Measurements from ENCODE around the gene SBF2. TPM values are rescaled to one million over a fixed set of nuclear protein-coding genes. Genes with fewer than 3 reads are reported as not detected.

SBF2 gene
- total RNA-seq, 4 donors from 2014 or later, result 19.3 to 28.1 (median 25.8) TPM

- Histone ChIP-seq H3K27ac (peak overlapping the region in 1 of 4 donors; percentile 66), H3K27me3 (no peaks in the 10 kb centered on the region), H3K9me3 (no peaks in the 10 kb centered on the region), H3K4me1 (peaks cover 16 to 30% of the 10 kb centered on the region in 2 donors), H3K36me3 (no peaks in the 10 kb centered on the region), H3K4me3 (no peak overlapping the region)
- no peak for ATAC-seq
- TF ChIP-seq POLR2A (IDR thresholded peaks at IDR 0.05) (no peak), CTCF (IDR thresholded peaks at IDR 0.05 in 4 of 5, conservative IDR thresholded peaks at IDR 0.05 in 1 of 5) (no peak)
- in situ Hi-C loops (cut with MboI; ENCODE audit: low sequenced_read_pairs in 4 of 4) (loop anchor here (5.0 to 25.0 kb wide), 10 partner anchors 45 to 558 kb away; no protein-coding TSS in a partner anchor), intact Hi-C loops (cut with DNase I; ENCODE audit: low total_unique reads) (loop anchor here (5.0 kb wide), 2 partner anchors 113 to 328 kb away; no protein-coding TSS in a partner anchor)
- no peak for DNase-seq
Measured at GRCh38 chr11:10319702-10320558, 25.9 kb upstream of the SBF2 start.

- DNase-seq (peak; percentile 83 to 84), ATAC-seq (peak; percentile 87 to 92)
- TF ChIP-seq POLR2A (IDR thresholded peaks at IDR 0.05) (no peak), CTCF (IDR thresholded peaks at IDR 0.05 in 4 of 5, conservative IDR thresholded peaks at IDR 0.05 in 1 of 5) (no peak)
- H3K27ac ChIP-seq, result peak overlapping the region in 3 of 4 donors; percentile 58 to 66 (median 60)
- no peak overlapping the region for H3K4me3 ChIP-seq
- no peaks in the 10 kb centered on the region for H3K36me3 ChIP-seq
- intact Hi-C loops (cut with DNase I; ENCODE audit: low total_unique reads), result no loop called here
- peaks cover 16 to 30% of the 10 kb centered on the region in 2 donors for H3K4me1 ChIP-seq
- in situ Hi-C loops (cut with MboI; ENCODE audit: low sequenced_read_pairs in 4 of 4), result loop anchor here (10.0 to 25.0 kb wide), 7 partner anchors 46 to 556 kb away; no protein-coding TSS in a partner anchor
- no peaks in the 10 kb centered on the region for H3K27me3 ChIP-seq
- no peaks in the 10 kb centered on the region for H3K9me3 ChIP-seq
Measured at GRCh38 chr11:10318527-10318802, 24.4 kb upstream of the SBF2 start.

GRCh38 chr11:10317776-10318526 is 23.9 kb upstream of the SBF2 start:
- no peaks in the 10 kb centered on the region for H3K9me3 ChIP-seq
- DNase-seq (no peak), ATAC-seq (no peak)
- intact Hi-C loops (cut with DNase I; ENCODE audit: low total_unique reads) (no loop called here), in situ Hi-C loops (cut with MboI; ENCODE audit: low sequenced_read_pairs in 4 of 4) (loop anchor here (10.0 to 25.0 kb wide), 7 partner anchors 47 to 556 kb away; no protein-coding TSS in a partner anchor)
- no peaks in the 10 kb centered on the region for H3K27me3 ChIP-seq
- no peak overlapping the region for H3K4me3 ChIP-seq
- TF ChIP-seq CTCF (IDR thresholded peaks at IDR 0.05 in 4 of 5, conservative IDR thresholded peaks at IDR 0.05 in 1 of 5) (no peak), POLR2A (IDR thresholded peaks at IDR 0.05) (no peak)
- H3K36me3 ChIP-seq, result no peaks in the 10 kb centered on the region
- peaks cover 16 to 30% of the 10 kb centered on the region in 2 donors for H3K4me1 ChIP-seq
- H3K27ac ChIP-seq, result peak overlapping the region in 3 of 4 donors; percentile 58 to 66 (median 60)

GRCh38 chr11:10317151-10317755 is 23.2 kb upstream of the SBF2 start:
- ATAC-seq, result no peak
- TF ChIP-seq POLR2A (IDR thresholded peaks at IDR 0.05) (no peak), CTCF (IDR thresholded peaks at IDR 0.05 in 4 of 5, conservative IDR thresholded peaks at IDR 0.05 in 1 of 5) (no peak)
- intact Hi-C loops (cut with DNase I; ENCODE audit: low total_unique reads), result no loop called here

More at GRCh38 chr11:10317151-10317755, 23.2 kb upstream of the SBF2 start:
- Histone ChIP-seq H3K9me3 (no peaks in the 10 kb centered on the region), H3K36me3 (no peaks in the 10 kb centered on the region), H3K27ac (peak overlapping the region in 2 of 4 donors; percentile 60 to 66), H3K4me1 (peaks cover 16 to 23% of the 10 kb centered on the region in 2 donors), H3K4me3 (no peak overlapping the region), H3K27me3 (no peaks in the 10 kb centered on the region)
- in situ Hi-C loops (cut with MboI; ENCODE audit: low sequenced_read_pairs in 4 of 4), result loop anchor here (10.0 to 25.0 kb wide), 7 partner anchors 48 to 555 kb away; no protein-coding TSS in a partner anchor
- DNase-seq, result no peak

All from gastrocnemius medialis (tissue), 4 donors.